H1 (cell line): Measurements from ENCODE around the gene PAQR7. TPM values are rescaled to one million over a fixed set of nuclear protein-coding genes. Genes with fewer than 3 reads are reported as not detected.

ENCODE experiments used
- CTCF ChIA-PET: fragments of 300-600 bp; sonication (Branson Sonifier 250); formaldehyde crosslinking; loops from one replicate; lab custom pipeline; 2021; ENCODE audit not compliant: partially characterized antibody; lab: Charles Lee
- POLR2A ChIA-PET: fragments of 300-600 bp; sonication (Branson Sonifier 250); formaldehyde crosslinking; loops from one replicate; lab custom pipeline; 2021; ENCODE audit warnings: inconsistent platforms; ENCODE audit not compliant: partially characterized antibody; lab: Charles Lee
- DNase-seq, 2 experiments: peaks; one replicate each; pipeline versions ENCODE4 v3.0.0 to v3.0.0-alpha.2; 2010 to 2022; ENCODE audit warnings: low spot score in 2 of 2, low read depth in 1 of 2, mixed read lengths in 1 of 2
- FAIRE-seq: peaks from 2 replicates; lab custom pipeline; 2011; peaks lifted over from hg19 to GRCh38; lab: Jason Lieb, UNC
- H2AFZ ChIP-seq: 2 replicates; pipeline ENCODE4 v1.8.1; 2012; ENCODE audit warnings: low read length, inconsistent platforms
- H2AK5ac ChIP-seq: 2 replicates; pipeline ENCODE4 v1.6.1; 2013; ENCODE audit warnings: low read depth, low read length
- H2BK120ac ChIP-seq: replicated peaks from 2 replicates; pipeline ENCODE3; 2013; ENCODE audit warnings: low read depth, low read length, inconsistent platforms
- H2BK12ac ChIP-seq: 2 replicates; pipeline ENCODE4 v1.6.1; 2013; ENCODE audit warnings: low read depth, low read length
- H2BK15ac ChIP-seq: 2 replicates; pipeline ENCODE4 v1.6.1; 2013; ENCODE audit warnings: low read length
- H2BK20ac ChIP-seq: 2 replicates; pipeline ENCODE4 v1.6.1; 2013; ENCODE audit warnings: low read length
- H2BK5ac ChIP-seq: 2 replicates; pipeline ENCODE4 v1.6.1; 2013; ENCODE audit warnings: low read depth, low read length
- H3K14ac ChIP-seq: 2 replicates; pipeline ENCODE4 v1.6.1; 2013; ENCODE audit warnings: inconsistent platforms; ENCODE audit not compliant: insufficient read length
- H3K18ac ChIP-seq: 2 replicates; pipeline ENCODE4 v1.6.1; 2013; ENCODE audit warnings: low read length; ENCODE audit errors: extremely low read depth
- H3K23ac ChIP-seq: 2 replicates; pipeline ENCODE4 v1.6.1; 2013; ENCODE audit warnings: inconsistent platforms; ENCODE audit not compliant: insufficient read length
- H3K23me2 ChIP-seq: 2 replicates; pipeline ENCODE4 v1.6.1; 2013; ENCODE audit warnings: low read depth, low read length
- H3K27ac ChIP-seq: 2 replicates; pipeline ENCODE4 v1.6.1; 2011; ENCODE audit warnings: low read depth, low read length, inconsistent platforms
- H3K27me3 ChIP-seq, 4 experiments: replicated peaks in 1 of 4; 1 replicate in 1 of 4; 2 replicates in 3 of 4; pipeline versions ENCODE4 v1.6.1 to v1.8.1; 2011 to 2013; ENCODE audit warnings: low read length in 3 of 4, mild to moderate bottlenecking in 3 of 4, inconsistent platforms in 2 of 4, mixed read lengths in 2 of 4, moderate library complexity in 1 of 4; ENCODE audit not compliant: control insufficient read depth in 3 of 4, insufficient read depth in 3 of 4; ENCODE audit errors: extremely low read depth in 1 of 4
- H3K36me3 ChIP-seq, 4 experiments: 2 replicates each; pipeline versions ENCODE4 v1.6.1 to v1.8.1; 2011 to 2013; ENCODE audit warnings: mild to moderate bottlenecking in 4 of 4, low read length in 3 of 4, moderate library complexity in 2 of 4, control low read depth in 1 of 4, inconsistent platforms in 1 of 4; ENCODE audit not compliant: insufficient read depth in 4 of 4, control insufficient read depth in 2 of 4
- H3K4ac ChIP-seq: replicated peaks from 2 replicates; pipeline ENCODE3; 2013; ENCODE audit warnings: low read length, low read depth, mixed read lengths, inconsistent platforms; ENCODE audit not compliant: insufficient read length
- H3K4me1 ChIP-seq, 4 experiments: replicated peaks in 1 of 4; 1 replicate in 1 of 4; 2 replicates in 3 of 4; pipeline versions ENCODE4 v1.6.1 to v1.8.1; 2011 to 2013; ENCODE audit warnings: low read length in 3 of 4, inconsistent platforms in 2 of 4, mixed read lengths in 1 of 4; ENCODE audit not compliant: insufficient read depth in 4 of 4, control insufficient read depth in 3 of 4
- H3K4me2 ChIP-seq, 2 experiments: 2 replicates each; pipeline versions ENCODE4 v1.6.1 to v1.8.1; 2011 to 2013; ENCODE audit warnings: low read depth in 2 of 2, low read length in 2 of 2, control low read depth in 1 of 2, inconsistent platforms in 1 of 2, mild to moderate bottlenecking in 1 of 2; ENCODE audit not compliant: insufficient read depth in 1 of 2
- H3K4me3 ChIP-seq, 4 experiments: fragments of 200-600, 300-600 bp in 1 of 4; sonication (generic), shearing (Covaris generic), sonication (Bioruptor Twin) in 1 of 4; 2 replicates each; pipeline versions ENCODE4 v1.5.1 to v1.8.1; 2011 to 2016; ENCODE audit warnings: low read length in 4 of 4, low read depth in 3 of 4, control low read depth in 2 of 4, inconsistent platforms in 2 of 4, mild to moderate bottlenecking in 2 of 4, mixed read lengths in 1 of 4, moderate library complexity in 1 of 4; ENCODE audit not compliant: insufficient read depth in 2 of 4; ENCODE audit errors: extremely low read depth in 1 of 4
- H3K56ac ChIP-seq: replicated peaks from 2 replicates; pipeline ENCODE3; 2013; ENCODE audit warnings: low read depth, mild to moderate bottlenecking, mixed read lengths, low read length, inconsistent platforms; ENCODE audit not compliant: insufficient read length
- H3K79me1 ChIP-seq: 2 replicates; pipeline ENCODE4 v1.6.1; 2013; ENCODE audit warnings: low read depth, low read length, control low read depth
- H3K79me2 ChIP-seq, 2 experiments: 2 replicates each; pipeline versions ENCODE4 v1.6.1 to v1.8.1; 2012 to 2013; ENCODE audit warnings: low read length in 2 of 2, mild to moderate bottlenecking in 2 of 2, inconsistent platforms in 1 of 2; ENCODE audit not compliant: insufficient read depth in 2 of 2, control insufficient read depth in 1 of 2
- H3K9ac ChIP-seq, 4 experiments: replicated peaks in 1 of 4; 1 replicate in 1 of 4; 2 replicates in 3 of 4; pipeline versions ENCODE4 v1.6.1 to v1.8.1; 2011 to 2013; ENCODE audit warnings: low read depth in 3 of 4, low read length in 3 of 4, control low read depth in 2 of 4, mild to moderate bottlenecking in 2 of 4, moderate library complexity in 2 of 4, inconsistent platforms in 1 of 4; ENCODE audit errors: extremely low read depth in 1 of 4
- H3K9me3 ChIP-seq, 2 experiments: 2 replicates each; pipeline versions ENCODE4 v1.6.1 to v1.8.1; 2012 to 2013; ENCODE audit warnings: mild to moderate bottlenecking in 2 of 2, moderate library complexity in 2 of 2, control low read depth in 1 of 2, inconsistent platforms in 1 of 2, low read depth in 1 of 2, low read length in 1 of 2, mixed read lengths in 1 of 2; ENCODE audit not compliant: insufficient read depth in 2 of 2
- H4K20me1 ChIP-seq, 2 experiments: replicated peaks in 1 of 2; 2 replicates each; pipeline versions ENCODE3 to v1.8.1; 2011 to 2013; ENCODE audit warnings: inconsistent platforms in 2 of 2, low read length in 2 of 2, mild to moderate bottlenecking in 1 of 2; ENCODE audit not compliant: insufficient read depth in 2 of 2, control insufficient read depth in 1 of 2
- H4K5ac ChIP-seq: 2 replicates; pipeline ENCODE4 v1.6.1; 2013; ENCODE audit warnings: low read length, low read depth, mixed read lengths, inconsistent platforms; ENCODE audit not compliant: insufficient read length
- H4K8ac ChIP-seq: 2 replicates; pipeline ENCODE4 v1.8.0; 2013; ENCODE audit warnings: mild to moderate bottlenecking, moderate library complexity, low read length, inconsistent platforms; ENCODE audit not compliant: insufficient read depth; ENCODE audit errors: extremely low read depth
- H4K91ac ChIP-seq: replicated peaks from 2 replicates; pipeline ENCODE3; 2013; ENCODE audit warnings: low read length, mixed read lengths, inconsistent platforms; ENCODE audit not compliant: insufficient read length
- BACH1 ChIP-seq: IDR thresholded peaks from 2 replicates; pipeline ENCODE4 v1.6.1; 2012; ENCODE audit warnings: low read length, improper control_type of control experiment
- HDAC6 ChIP-seq: IDR thresholded peaks from one replicate; pipeline ENCODE4 v1.7.1; 2012; ENCODE audit warnings: low read depth, mild to moderate bottlenecking, inconsistent platforms, low read length, moderate library complexity
- JUN ChIP-seq: IDR thresholded peaks from 2 replicates; pipeline ENCODE4 v1.6.1; 2011; ENCODE audit warnings: low read depth, mild to moderate bottlenecking, improper control_type of control experiment, low read length
- KDM4A ChIP-seq: IDR thresholded peaks from one replicate; pipeline ENCODE4 v1.7.1; 2012; ENCODE audit warnings: low read depth, mild to moderate bottlenecking, moderate library complexity, low read length, inconsistent platforms; ENCODE audit not compliant: severe bottlenecking
- NANOG ChIP-seq: IDR thresholded peaks from 2 replicates; pipeline ENCODE4 v1.6.1; 2011; ENCODE audit warnings: low read length, low read depth, mild to moderate bottlenecking, inconsistent platforms; ENCODE audit not compliant: insufficient read depth, poor library complexity, severe bottlenecking
- NRF1 ChIP-seq: IDR thresholded peaks from 2 replicates; pipeline ENCODE4 v1.6.1; 2011; ENCODE audit warnings: mild to moderate bottlenecking, low read depth, low read length, improper control_type of control experiment
- POLR2A ChIP-seq, 2 experiments: IDR thresholded peaks; 1 replicate in 1 of 2; 2 replicates in 1 of 2; pipeline ENCODE4 v1.6.1; 2011; ENCODE audit warnings: low read depth in 2 of 2, low read length in 2 of 2, mild to moderate bottlenecking in 2 of 2; ENCODE audit errors: control extremely low read depth in 1 of 2
- POU5F1 ChIP-seq: IDR thresholded peaks from 2 replicates; pipeline ENCODE4 v1.6.1; 2011; ENCODE audit warnings: low read depth, mild to moderate bottlenecking, low read length, moderate library complexity
- SP1 ChIP-seq: IDR thresholded peaks from 2 replicates; pipeline ENCODE4 v1.6.1; 2011; ENCODE audit warnings: low read depth, low read length
- SP2 ChIP-seq: IDR thresholded peaks from 2 replicates; pipeline ENCODE4 v1.6.1; 2012; ENCODE audit warnings: mild to moderate bottlenecking, low read length, inconsistent platforms
- SRF ChIP-seq: IDR thresholded peaks from 2 replicates; pipeline ENCODE4 v1.6.1; 2011; ENCODE audit warnings: mild to moderate bottlenecking, low read depth, low read length, moderate library complexity
- SUZ12 ChIP-seq: fragments of 200-600 bp; sonication (generic); IDR thresholded peaks from 2 replicates; pipeline ENCODE4 v1.6.1; 2012; ENCODE audit warnings: mild to moderate bottlenecking, inconsistent platforms, low read length, moderate library complexity, mixed read lengths
- TAF7 ChIP-seq: optimal IDR thresholded peaks from 2 replicates; pipeline ENCODE3; 2011; ENCODE audit warnings: low read depth, mild to moderate bottlenecking, inconsistent platforms, low read length, moderate library complexity, borderline replicate concordance
- WGBS, 2 experiments: shearing (Covaris generic) in 1 of 2; methylation state at CpG; one replicate each; pipeline versions ENCODE4 v1.1.6 to v1.1.7; 2013 to 2015; ENCODE audit warnings: low lambda C conversion rate in 2 of 2, mixed read lengths in 2 of 2, inconsistent platforms in 1 of 2, low coverage in 1 of 2, missing lambda C conversion rate in 1 of 2; ENCODE audit not compliant: insufficient replicate concordance in 2 of 2, insufficient coverage in 1 of 2, insufficient read length in 1 of 2; ENCODE audit errors: extremely low coverage in 1 of 2, missing lambda C conversion rate in 1 of 2; 5-methylcytosine and 5-hydroxymethylcytosine counted together
- polyA plus RNA-seq, 7 experiments: library from polyadenylated mRNA; depleted of rRNA in 3 of 7; stranded (reverse) in 5 of 7; unstranded in 2 of 7; fragments of >200 nt in 5 of 7; fragments of 200-250 nt in 2 of 7; gene quantifications; 1 replicate in 5 of 7; 2 replicates in 1 of 7; 4 replicates in 1 of 7; pipeline versions ENCODE4 v1.2.1 to v1.2.3, GENCODE V29; 2011 to 2013; ENCODE audit warnings: missing spikeins in 2 of 7, mixed read lengths in 2 of 7
- total RNA-seq: library from RNA; stranded (reverse); fragmentation: NEBNext Ultra II Directional; extraction: Animal tissue kit (Norgen Biotek cat#: 25700); gene quantifications from 2 replicates; pipeline ENCODE4 v1.2.1, GENCODE V29; 2021
- TF ChIP-seq, protein P1 (sequence below): IDR thresholded peaks from 2 replicates; pipeline ENCODE4 v1.6.1; 2012; ENCODE audit warnings: inconsistent platforms

Gene PAQR7
- total and polyA plus RNA-seq, 2 of the 8 experiments (the other 6 are each of a cell fraction or from before 2014, with no cell fraction given) = 7.3 to 7.4 TPM

DNA sequence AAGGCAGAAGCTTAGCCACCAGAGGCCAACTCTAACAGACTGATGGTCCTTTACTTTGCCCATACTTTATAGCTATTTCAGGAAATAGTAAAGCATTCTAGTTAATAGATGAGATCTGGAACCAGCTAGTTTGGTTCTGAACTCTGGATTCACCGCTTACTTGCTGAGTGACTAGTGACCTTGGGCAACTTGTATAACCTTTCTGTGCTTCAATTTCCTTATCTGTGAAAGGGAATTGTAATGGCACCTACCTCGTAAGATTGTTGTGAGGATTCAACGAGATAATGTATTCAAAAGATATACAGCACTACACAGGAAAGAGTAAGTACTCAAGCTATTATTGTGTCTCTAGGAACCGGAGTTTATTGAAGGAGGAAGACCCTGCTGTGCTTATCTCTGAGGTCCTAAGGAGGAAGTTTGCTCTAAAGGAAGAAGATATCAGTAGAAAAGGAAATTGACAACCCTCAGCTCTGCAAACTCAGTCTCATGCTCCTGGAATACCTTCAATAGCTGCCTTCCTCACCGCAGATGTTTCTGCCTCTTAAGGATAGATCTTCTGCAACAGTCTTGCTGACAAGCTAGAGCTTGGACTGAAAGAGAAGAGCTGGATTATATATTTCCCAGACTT lies 43.8 kb downstream of the PAQR7 start:
- FAIRE-seq (no peak), DNase-seq (no peak)
- no peak overlapping the region for H2BK20ac ChIP-seq
- no peak overlapping the region for H3K9ac ChIP-seq
- no peak overlapping the region for H3K23ac ChIP-seq
- no peak overlapping the region for H3K27ac ChIP-seq
- no peak overlapping the region for H3K4me2 ChIP-seq
- no peak overlapping the region for H3K4me3 ChIP-seq
- H2AK5ac ChIP-seq = no peak overlapping the region
- peaks cover 2 to 4% of the 10 kb centered on the region in 2 experiments for H4K20me1 ChIP-seq
- peaks cover 23 to 87% (median 66%) of the 10 kb centered on the region in 4 experiments for H3K36me3 ChIP-seq
- no peak overlapping the region for H2BK5ac ChIP-seq
- H3K56ac ChIP-seq = no peak overlapping the region
- no peak overlapping the region for H2BK15ac ChIP-seq
- TF ChIP-seq SUZ12 (no peak), JUN (no peak), POU5F1 (no peak), HDAC6 (no peak), NRF1 (no peak), POLR2A (IDR thresholded peaks at IDR 0.05; ENCODE audit: control extremely low read depth in 1 of 2, low read depth in 2 of 2, low read length in 2 of 2) (no peak), SP1 (no peak), KDM4A (no peak), SRF (no peak), NANOG (no peak), SP2 (no peak), TAF7 (no peak), BACH1 (no peak)
- TF ChIP-seq, protein P1, sequence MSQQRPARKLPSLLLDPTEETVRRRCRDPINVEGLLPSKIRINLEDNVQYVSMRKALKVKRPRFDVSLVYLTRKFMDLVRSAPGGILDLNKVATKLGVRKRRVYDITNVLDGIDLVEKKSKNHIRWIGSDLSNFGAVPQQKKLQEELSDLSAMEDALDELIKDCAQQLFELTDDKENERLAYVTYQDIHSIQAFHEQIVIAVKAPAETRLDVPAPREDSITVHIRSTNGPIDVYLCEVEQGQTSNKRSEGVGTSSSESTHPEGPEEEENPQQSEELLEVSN = no peak
- TF ChIP-seq, all 59 proteins: peak for 0
- Histone ChIP-seq H3K14ac (no peak overlapping the region), H3K18ac (no peak overlapping the region), H3K9me3 (no peaks in the 10 kb centered on the region), H3K27me3 (no peaks in the 10 kb centered on the region), H2BK120ac (no peak overlapping the region), H4K5ac (no peak overlapping the region), H3K79me1 (no peaks in the 10 kb centered on the region; the same call in 1 of the 2 replicates), H2AFZ (no peak overlapping the region), H3K23me2 (no peaks in the 10 kb centered on the region), H2BK12ac (no peak overlapping the region), H4K91ac (no peak overlapping the region), H4K8ac (no peak overlapping the region), H3K4me1 (no peaks in the 10 kb centered on the region), H3K4ac (no peak overlapping the region), H3K79me2 (no peaks in the 10 kb centered on the region)
- ChIA-PET CTCF (interaction anchor here (0.6 to 1.7 kb wide), 9 partner anchors 10 to 266 kb away, joined by 3 to 6 read pairs (median 3); partner anchors contain the start of genes MTFR1L and PAFAH2), POLR2A (interaction anchor here (1.0 to 1.4 kb wide), 4 partner anchors 8 to 16 kb away, joined by 3 to 4 read pairs (median 4); no protein-coding TSS in a partner anchor)
- 70% methylated on average over 5 of the region's 5 CpGs; no CpG with 5 or more reads in 1 of the 2 experiments for WGBS, 2 experiments
